OCI-LY1 (cell line): ENCODE data around the gene RECQL5.

Experiments used
- H2AFZ ChIP-seq: fragments of 200-600 bp; sonication (generic), shearing (Covaris generic); 2 replicates; pipeline ENCODE4 v1.6.0; 2014; ENCODE audit warnings: antibody characterized with exemption, mild to moderate bottlenecking, low read length
- H3F3A ChIP-seq: fragments of 200-600 bp; sonication (generic), shearing (Covaris generic); 2 replicates; pipeline ENCODE4 v1.6.0; 2014; ENCODE audit warnings: mild to moderate bottlenecking, antibody characterized with exemption, low read length, moderate library complexity; ENCODE audit not compliant: insufficient read depth
- H3K27ac ChIP-seq: fragments of 200-600 bp; sonication (generic); 2 replicates; pipeline ENCODE4 v1.5.1; 2014; ENCODE audit warnings: low read length, mixed run types, mild to moderate bottlenecking, low read depth; ENCODE audit not compliant: poor library complexity, severe bottlenecking
- H3K27me3 ChIP-seq: fragments of 200-600 bp; sonication (generic); 2 replicates; pipeline ENCODE4 v1.6.0; 2014; ENCODE audit warnings: antibody characterized with exemption, mild to moderate bottlenecking, low read length, moderate library complexity; ENCODE audit not compliant: insufficient read depth
- H3K36me3 ChIP-seq: fragments of 200-600 bp; sonication (generic); 2 replicates; pipeline ENCODE4 v1.6.1; 2014; ENCODE audit warnings: mild to moderate bottlenecking, antibody characterized with exemption, low read length, moderate library complexity, mixed read lengths; ENCODE audit not compliant: insufficient read depth
- H3K4me1 ChIP-seq: fragments of 200-600 bp; sonication (generic); 2 replicates; pipeline ENCODE4 v1.5.1; 2014; ENCODE audit warnings: mild to moderate bottlenecking, low read length, moderate library complexity; ENCODE audit not compliant: insufficient read depth, severe bottlenecking
- H3K4me2 ChIP-seq: fragments of 200-600 bp; sonication (generic), shearing (Covaris generic); 2 replicates; pipeline ENCODE4 v1.6.1; 2014; ENCODE audit warnings: low read length
- H3K4me3 ChIP-seq: fragments of 200-600 bp; sonication (generic); 2 replicates; pipeline ENCODE4 v1.5.1; 2014; ENCODE audit warnings: low read length, low read depth, mild to moderate bottlenecking, mixed read lengths; ENCODE audit not compliant: poor library complexity, severe bottlenecking
- H3K79me2 ChIP-seq: fragments of 200-600 bp; shearing (Covaris generic); 2 replicates; pipeline ENCODE4 v1.6.1; 2016; ENCODE audit warnings: mixed run types, low read length, mixed read lengths; ENCODE audit not compliant: insufficient read depth
- H3K9ac ChIP-seq: fragments of 200-600 bp; sonication (generic), shearing (Covaris generic); 2 replicates; pipeline ENCODE4 v1.6.1; 2014; ENCODE audit warnings: mild to moderate bottlenecking, low read length, mixed read lengths
- H3K9me2 ChIP-seq: fragments of 200-600 bp; sonication (generic), shearing (Covaris generic); 2 replicates; pipeline ENCODE4 v1.6.1; 2014; ENCODE audit warnings: low read depth, mild to moderate bottlenecking, low read length, mixed read lengths
- H3K9me3 ChIP-seq: fragments of 200-600 bp; shearing (Covaris generic); 2 replicates; pipeline ENCODE4 v1.6.1; 2014; ENCODE audit warnings: low read length, mixed read lengths
- H4K20me1 ChIP-seq: fragments of 200-600 bp; sonication (generic), shearing (Covaris generic); 2 replicates; pipeline ENCODE4 v1.6.0; 2016; ENCODE audit warnings: mild to moderate bottlenecking, low read length; ENCODE audit not compliant: insufficient read depth
- CTCF ChIP-seq: fragments of 200-600 bp; sonication (generic), shearing (Covaris generic); IDR thresholded peaks from 2 replicates; pipeline ENCODE4 v1.5.1; 2017; ENCODE audit warnings: mild to moderate bottlenecking, antibody characterized with exemption, low read length, moderate library complexity, mixed read lengths
- EZH2 ChIP-seq: fragments of 200-600 bp; sonication (generic), shearing (Covaris generic); IDR thresholded peaks from 2 replicates; pipeline ENCODE4 v1.8.0; 2017; ENCODE audit warnings: borderline replicate concordance, mixed run types, mild to moderate bottlenecking, antibody characterized with exemption, low read length, moderate library complexity, mixed read lengths

RECQL5 gene

GRCh38 chr17:75617218-75617617, 49.7 kb downstream of the RECQL5 start:
- Histone ChIP-seq H3K4me3 (no peak overlapping the region), H3K4me1 (no peaks in the 10 kb centered on the region), H3K9ac (no peak overlapping the region)

GRCh38 chr17:75616521-75617122, 50.3 kb downstream of the RECQL5 start:
- no peak overlapping the region for H3K4me2 ChIP-seq
- no peak overlapping the region for H2AFZ ChIP-seq
- H3K36me3 ChIP-seq = no peaks in the 10 kb centered on the region
- TF ChIP-seq CTCF (no peak), EZH2 (no peak)
- H3K4me3 ChIP-seq = no peak overlapping the region
- no peaks in the 10 kb centered on the region for H3K9me2 ChIP-seq
- H3K27ac ChIP-seq = no peak overlapping the region
- H3K4me1 ChIP-seq = no peaks in the 10 kb centered on the region
- no peaks in the 10 kb centered on the region for H3F3A ChIP-seq
- no peaks in the 10 kb centered on the region for H3K9me3 ChIP-seq
- no peak overlapping the region for H3K9ac ChIP-seq
- no peaks in the 10 kb centered on the region for H3K79me2 ChIP-seq
- no peaks in the 10 kb centered on the region; the same call in 1 of the 2 replicates for H3K27me3 ChIP-seq
- no peaks in the 10 kb centered on the region for H4K20me1 ChIP-seq

More at GRCh38 chr17:75617218-75617617, 49.7 kb downstream of the RECQL5 start:
- H3K4me2 ChIP-seq = no peak overlapping the region
- no peaks in the 10 kb centered on the region for H3K36me3 ChIP-seq
- no peaks in the 10 kb centered on the region for H3K79me2 ChIP-seq
- no peaks in the 10 kb centered on the region for H4K20me1 ChIP-seq
- no peaks in the 10 kb centered on the region; the same call in 1 of the 2 replicates for H3K27me3 ChIP-seq
- H2AFZ ChIP-seq = no peak overlapping the region
- no peak for TF ChIP-seq CTCF
- TF ChIP-seq EZH2 = no peak
- no peaks in the 10 kb centered on the region for H3K9me3 ChIP-seq
- H3K9me2 ChIP-seq = no peaks in the 10 kb centered on the region
- H3K27ac ChIP-seq = no peak overlapping the region
- H3F3A ChIP-seq = no peaks in the 10 kb centered on the region

GRCh38 chr17:75615301-75615700, 51.7 kb downstream of the RECQL5 start:
- Histone ChIP-seq H2AFZ (no peak overlapping the region), H3F3A (no peaks in the 10 kb centered on the region), H4K20me1 (no peaks in the 10 kb centered on the region), H3K4me3 (no peak overlapping the region), H3K36me3 (no peaks in the 10 kb centered on the region), H3K9me2 (no peaks in the 10 kb centered on the region), H3K27me3 (peaks cover 6% of the 10 kb centered on the region; the same call in 1 of the 2 replicates), H3K4me2 (no peak overlapping the region), H3K9me3 (no peaks in the 10 kb centered on the region), H3K79me2 (no peaks in the 10 kb centered on the region), H3K27ac (no peak overlapping the region), H3K4me1 (no peaks in the 10 kb centered on the region), H3K9ac (no peak overlapping the region)
- TF ChIP-seq CTCF (no peak), EZH2 (no peak)
